Stimulated activated CD8-positive, alpha-beta memory T cell treated with anti-CD3 and anti-CD28 coated beads, Interleukin-15, amount 100 ng/mL, for 4 hours (primary cell): ENCODE measurements around the gene NGFR.
"Not testable (repeated sequence)": the region's sequence is repeated elsewhere in the genome, so short reads cannot be mapped to it uniquely, and the experiment has no call there.

ENCODE experiments used
- DNase-seq, 2 donors: peaks; one replicate each; pipeline ENCODE4 v3.0.0-alpha.2; 2020; ENCODE audit warnings: low read depth in 2 of 2

Gene NGFR

GRCh38 chr17:49545806-49546545, 50.9 kb downstream of the NGFR start:
- DNase-seq: no peak

GRCh38 chr17:49546546-49547535, 51.7 kb downstream of the NGFR start:
- no peak for DNase-seq

- DNase-seq: no peak
These were observed 52.5 kb downstream of the NGFR start for GRCh38 chr17:49547566-49547965.

- DNase-seq: no peak
These were observed 53.0 kb downstream of the NGFR start for GRCh38 chr17:49548051-49548505.

- no peak for DNase-seq
These were observed 53.6 kb downstream of the NGFR start for GRCh38 chr17:49548506-49549310.

- no peak for DNase-seq
These were observed 54.2 kb downstream of the NGFR start for GRCh38 chr17:49549311-49549605.

- DNase-seq: no peak
These were observed 54.9 kb downstream of the NGFR start for GRCh38 chr17:49549691-49550678.

- DNase-seq: not testable (repeated sequence)
These were observed 55.7 kb downstream of the NGFR start for GRCh38 chr17:49550764-49551163.

- no peak for DNase-seq
These were observed 56.4 kb downstream of the NGFR start for GRCh38 chr17:49551221-49552069.

- no peak for DNase-seq
These were observed 57.1 kb downstream of the NGFR start for GRCh38 chr17:49552070-49552751.

- DNase-seq: no peak
These were observed 58.7 kb downstream of the NGFR start for GRCh38 chr17:49553676-49554335.

- DNase-seq: no peak
These were observed 59.8 kb downstream of the NGFR start for GRCh38 chr17:49554694-49555494.

- DNase-seq: no peak
These were observed 60.6 kb downstream of the NGFR start for GRCh38 chr17:49555495-49556222.

- peak; percentile 59 to 66 for DNase-seq
These were observed 61.3 kb downstream of the NGFR start for GRCh38 chr17:49556223-49556943.

- no peak for DNase-seq
These were observed 62.4 kb downstream of the NGFR start for GRCh38 chr17:49557312-49558024.
